ENCODE data around the gene GATB. TPM values are rescaled to one million over a fixed set of nuclear protein-coding genes. Genes with fewer than 3 reads are reported as not detected.
"Not testable (repeated sequence)": the region's sequence is repeated elsewhere in the genome, so short reads cannot be mapped to it uniquely, and the experiment has no call there.

Gene GATB
- total RNA-seq, 4 donors from 2014 or later, result 26.6 to 49.2 (median 32.6) TPM

DNA sequence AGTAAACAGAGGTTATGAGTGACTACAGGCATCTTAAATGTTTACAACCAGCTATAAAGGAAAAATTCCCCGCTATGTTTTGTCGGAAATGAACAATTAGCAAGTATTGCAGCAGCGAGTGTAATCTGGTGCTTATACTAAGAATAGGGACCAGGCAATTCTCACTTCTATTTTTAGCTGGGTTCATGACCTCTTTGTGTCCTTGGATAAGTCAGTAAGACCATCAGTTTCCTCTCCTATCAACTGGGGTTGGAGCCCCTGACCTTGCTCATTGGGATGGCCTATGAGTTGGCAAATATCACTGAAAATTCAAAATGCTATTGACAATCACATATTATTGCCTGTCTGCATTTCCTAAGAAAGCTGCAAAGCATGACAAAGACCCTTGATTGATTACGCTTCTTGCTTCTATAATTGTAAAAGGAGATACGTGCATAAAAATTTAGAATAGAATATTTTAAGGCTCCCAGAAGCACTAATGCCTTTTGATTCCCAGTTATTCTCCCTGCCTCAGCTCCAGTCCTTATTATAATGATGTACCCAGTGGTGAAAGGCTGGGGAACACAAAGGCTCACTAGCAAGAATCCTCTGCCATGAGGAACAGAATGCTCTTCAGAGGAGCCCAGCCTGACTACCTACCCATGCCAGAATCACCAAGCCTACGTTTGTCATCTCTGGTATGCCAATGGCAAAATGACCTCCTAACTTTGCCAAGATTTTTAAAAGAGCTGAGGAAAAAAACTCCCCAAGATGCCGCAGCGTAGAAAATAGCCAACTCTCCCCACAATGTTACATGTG is 21.9 kb downstream of the GATB start:
- H3K36me3 ChIP-seq, result peaks cover 0 to 43% (median 0%) of the 10 kb centered on the region in 3 donors
- 87 to 89% methylated on average over 8 of the region's 8 CpGs for WGBS, 2 donors
- no peaks in the 10 kb centered on the region for H3K4me1 ChIP-seq
- DNase-seq (ENCODE audit: low spot score in 2 of 2), result no peak
- TF ChIP-seq, protein P1, sequence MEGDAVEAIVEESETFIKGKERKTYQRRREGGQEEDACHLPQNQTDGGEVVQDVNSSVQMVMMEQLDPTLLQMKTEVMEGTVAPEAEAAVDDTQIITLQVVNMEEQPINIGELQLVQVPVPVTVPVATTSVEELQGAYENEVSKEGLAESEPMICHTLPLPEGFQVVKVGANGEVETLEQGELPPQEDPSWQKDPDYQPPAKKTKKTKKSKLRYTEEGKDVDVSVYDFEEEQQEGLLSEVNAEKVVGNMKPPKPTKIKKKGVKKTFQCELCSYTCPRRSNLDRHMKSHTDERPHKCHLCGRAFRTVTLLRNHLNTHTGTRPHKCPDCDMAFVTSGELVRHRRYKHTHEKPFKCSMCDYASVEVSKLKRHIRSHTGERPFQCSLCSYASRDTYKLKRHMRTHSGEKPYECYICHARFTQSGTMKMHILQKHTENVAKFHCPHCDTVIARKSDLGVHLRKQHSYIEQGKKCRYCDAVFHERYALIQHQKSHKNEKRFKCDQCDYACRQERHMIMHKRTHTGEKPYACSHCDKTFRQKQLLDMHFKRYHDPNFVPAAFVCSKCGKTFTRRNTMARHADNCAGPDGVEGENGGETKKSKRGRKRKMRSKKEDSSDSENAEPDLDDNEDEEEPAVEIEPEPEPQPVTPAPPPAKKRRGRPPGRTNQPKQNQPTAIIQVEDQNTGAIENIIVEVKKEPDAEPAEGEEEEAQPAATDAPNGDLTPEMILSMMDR (IDR thresholded peaks at IDR 0.05), result no peak
- TF ChIP-seq EP300 (IDR thresholded peaks at IDR 0.05) (no peak), POLR2A (IDR thresholded peaks at IDR 0.05) (no peak)
- no peaks in the 10 kb centered on the region for H3K27me3 ChIP-seq
- H3K27ac ChIP-seq, result no peak overlapping the region
- H3K4me3 ChIP-seq, result no peak overlapping the region
- peaks cover 0 to 27% (median 6%) of the 10 kb centered on the region in 4 donors for H3K9me3 ChIP-seq

DNA sequence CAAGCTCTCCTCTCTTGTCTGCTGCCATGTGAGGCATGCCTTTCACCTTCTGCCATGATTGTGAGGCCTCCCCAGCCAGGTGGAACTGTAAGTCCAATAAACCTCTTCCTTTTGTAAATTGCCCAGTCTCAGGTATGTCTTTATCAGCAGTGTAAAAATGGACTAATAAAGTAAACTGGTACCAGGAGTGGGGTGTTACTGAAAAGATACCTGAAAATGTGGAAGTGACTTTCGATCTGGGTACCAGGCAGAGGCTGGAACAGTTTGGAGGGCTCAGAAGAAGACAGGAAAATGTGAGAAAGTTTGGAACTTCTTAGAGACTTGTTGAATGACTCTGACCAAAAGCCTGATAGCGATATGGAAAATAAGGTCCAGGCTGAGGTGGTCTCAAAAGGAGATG is 24.0 kb downstream of the GATB start:
- not testable (repeated sequence) for H3K27ac ChIP-seq; DNase-seq (ENCODE audit: low spot score in 2 of 2); H3K27me3 ChIP-seq; H3K4me3 ChIP-seq; H3K4me1 ChIP-seq
- H3K9me3 ChIP-seq, result peaks cover 0 to 27% (median 6%) of the 10 kb centered on the region in 4 donors
- 80 to 94% methylated on average over 2 of the region's 2 CpGs for WGBS, 2 donors
- H3K36me3 ChIP-seq, result peaks cover 0 to 43% (median 0%) of the 10 kb centered on the region in 3 donors

DNA sequence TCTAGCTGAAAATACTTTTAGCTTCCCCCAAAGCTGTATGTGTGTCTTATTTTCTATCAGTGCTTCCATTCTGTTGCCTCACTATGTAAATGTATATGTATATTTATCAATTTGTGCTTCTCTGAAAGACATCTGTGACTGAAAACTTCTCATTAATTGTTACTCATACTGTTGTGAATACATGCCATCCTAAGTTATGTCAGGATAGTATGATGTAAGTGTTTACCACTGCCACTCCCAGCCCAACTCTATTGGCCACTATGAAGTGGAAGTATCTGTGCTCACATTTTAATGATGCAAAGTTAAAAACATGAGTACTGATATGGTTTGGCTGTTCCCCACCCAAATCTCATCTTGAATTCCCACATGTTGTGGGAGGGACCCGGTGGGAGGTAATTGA is 24.4 kb downstream of the GATB start:
- 94 to 96% methylated on average over 1 of the region's 1 CpG for WGBS, 2 donors
- no peaks in the 10 kb centered on the region for H3K4me1 ChIP-seq
- peaks cover 0 to 43% (median 0%) of the 10 kb centered on the region in 3 donors for H3K36me3 ChIP-seq
- no peak for DNase-seq (ENCODE audit: low spot score in 2 of 2)
- no peak overlapping the region for H3K27ac ChIP-seq
- peaks cover 0 to 27% (median 6%) of the 10 kb centered on the region in 4 donors for H3K9me3 ChIP-seq
- H3K27me3 ChIP-seq, result no peaks in the 10 kb centered on the region
- H3K4me3 ChIP-seq, result no peak overlapping the region
- TF ChIP-seq, protein P1 (IDR thresholded peaks at IDR 0.05), result no peak
- TF ChIP-seq EP300 (IDR thresholded peaks at IDR 0.05) (no peak), POLR2A (IDR thresholded peaks at IDR 0.05) (no peak)

DNA sequence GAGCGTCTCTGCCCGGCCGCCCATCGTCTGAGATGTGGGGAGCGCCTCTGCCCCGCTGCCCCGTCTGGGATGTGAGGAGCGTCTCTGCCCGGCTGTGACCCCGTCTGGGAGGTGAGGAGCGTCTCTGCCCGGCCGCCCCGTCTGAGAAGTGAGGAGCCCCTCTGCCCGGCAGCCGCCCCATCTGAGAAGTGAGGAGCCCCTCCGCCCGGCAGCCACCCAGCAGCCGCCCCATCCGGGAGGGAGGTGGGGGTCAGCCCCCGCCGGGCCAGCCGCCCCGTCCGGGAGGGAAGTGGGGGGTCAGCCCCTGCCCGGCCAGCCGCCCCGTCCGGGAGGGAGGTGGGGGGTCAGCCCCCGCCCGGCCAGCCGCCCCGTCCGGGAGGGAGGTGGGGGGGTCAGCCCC is 29.1 kb downstream of the GATB start:
- 98% methylated on average over 9 of the region's 34 CpGs; no CpG with 5 or more reads in 1 of the 2 donors for WGBS, 2 donors
- not testable (repeated sequence) for H3K27ac ChIP-seq; H3K36me3 ChIP-seq; H3K4me3 ChIP-seq; H3K4me1 ChIP-seq; DNase-seq (ENCODE audit: low spot score in 2 of 2); H3K27me3 ChIP-seq
- peaks cover 0 to 10% (median 5%) of the 10 kb centered on the region in 4 donors for H3K9me3 ChIP-seq

DNA sequence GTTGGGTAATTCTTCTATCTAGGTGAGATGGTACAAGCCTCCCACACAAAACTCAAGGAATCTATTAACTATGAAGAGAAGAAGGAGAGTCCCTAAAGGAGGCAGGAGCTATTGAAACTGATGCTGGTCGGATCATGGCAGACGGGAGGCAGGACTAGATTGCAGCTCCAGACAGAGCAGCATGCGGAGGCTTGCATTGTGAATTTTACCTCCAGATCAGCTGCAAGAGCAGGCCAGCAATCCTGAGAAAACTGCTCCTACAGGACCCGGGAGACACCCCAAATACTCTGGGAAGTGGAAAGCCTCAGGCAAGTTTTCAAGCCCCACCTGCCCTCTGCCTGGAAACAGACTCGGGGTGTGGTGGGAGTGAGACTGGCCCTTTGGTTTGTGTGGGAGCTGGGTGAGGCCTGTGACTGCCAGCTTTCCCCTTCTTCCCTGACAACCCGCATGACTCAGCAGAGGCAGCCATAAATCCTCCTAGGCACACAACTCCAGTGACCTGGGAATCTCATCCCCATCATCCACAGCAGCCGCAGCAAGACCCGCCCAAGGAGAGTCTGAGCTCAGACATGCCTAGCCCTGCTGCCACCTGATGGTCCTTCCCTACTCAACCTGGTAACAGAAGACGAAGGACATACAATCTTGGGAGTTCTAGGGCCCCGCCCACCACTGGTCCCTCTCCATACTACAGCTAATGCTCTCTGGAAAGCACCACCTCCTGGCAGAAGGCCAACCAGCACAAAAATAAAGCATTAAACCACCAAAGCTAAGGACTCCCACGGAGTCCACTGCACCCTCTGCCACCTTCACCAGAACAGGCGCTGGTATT is 30.9 kb downstream of the GATB start:
- Histone ChIP-seq H3K4me1 (peaks cover 0 to 6% (median 0%) of the 10 kb centered on the region in 4 donors), H3K27ac (no peak overlapping the region), H3K27me3 (no peaks in the 10 kb centered on the region), H3K36me3 (no peaks in the 10 kb centered on the region), H3K9me3 (no peaks in the 10 kb centered on the region), H3K4me3 (no peak overlapping the region)
- no peak for DNase-seq (ENCODE audit: low spot score in 2 of 2)
- no peak for TF ChIP-seq EP300 (IDR thresholded peaks at IDR 0.05)
- TF ChIP-seq, protein P1 (IDR thresholded peaks at IDR 0.05), result no peak
- no peak for TF ChIP-seq POLR2A (IDR thresholded peaks at IDR 0.05)
- WGBS, 2 donors, result 82 to 89% methylated on average over 11 to 12 of the region's 12 CpGs

DNA sequence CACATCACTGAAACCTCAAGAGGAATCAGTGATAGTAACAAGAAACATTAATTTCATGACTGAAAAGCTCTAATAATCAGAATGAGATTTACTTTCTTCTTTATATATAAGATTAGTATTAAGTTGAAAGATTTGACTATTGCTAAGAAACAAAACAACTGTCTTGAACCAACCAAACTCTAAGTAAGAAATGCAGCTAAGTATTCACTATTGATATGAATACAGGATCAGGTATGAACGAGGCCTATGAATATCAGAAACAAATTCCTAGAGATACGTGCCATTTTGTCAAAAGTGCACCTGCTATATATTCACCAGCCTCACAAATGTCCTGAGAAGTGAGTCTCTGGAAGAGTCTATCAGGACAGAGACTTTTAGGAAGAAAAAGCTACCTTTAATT is 32.1 kb downstream of the GATB start:
- no peak for DNase-seq (ENCODE audit: low spot score in 2 of 2)
- 94% methylated on average over 2 of the region's 2 CpGs for WGBS, 2 donors
- TF ChIP-seq, protein P1 (IDR thresholded peaks at IDR 0.05), result no peak
- TF ChIP-seq POLR2A (IDR thresholded peaks at IDR 0.05) (no peak), EP300 (IDR thresholded peaks at IDR 0.05) (no peak)
- Histone ChIP-seq H3K4me1 (peaks cover 0 to 6% (median 0%) of the 10 kb centered on the region in 4 donors), H3K36me3 (no peaks in the 10 kb centered on the region), H3K4me3 (no peak overlapping the region), H3K27ac (no peak overlapping the region), H3K27me3 (no peaks in the 10 kb centered on the region), H3K9me3 (no peaks in the 10 kb centered on the region)

Data from tibial nerve (tissue), 4 donors.